ENCODE measurements around the gene RHOV. TPM values are rescaled to one million over a fixed set of nuclear protein-coding genes. Genes with fewer than 3 reads are reported as not detected.

Gene RHOV
- total and polyA plus RNA-seq, 10 of the 15 experiments (the other 5 are each of a cell fraction or from before 2014, with no cell fraction given): 0.24 to 39.3 (median 9.3) TPM

GRCh38 chr15:40831861-40832260, 42.2 kb downstream of the RHOV start:
- ChIA-PET RAD21 (ENCODE audit: unreplicated experiment) (no interaction called here), POLR2A (interaction anchor here (1.0 kb wide), 1 partner anchor 66 kb away, joined by 3 read pairs; no protein-coding TSS in a partner anchor), SMC1A (ENCODE audit: uncharacterized antibody, unreplicated experiment) (no interaction called here), CTCF (no interaction called here)
- Histone ChIP-seq H3K9ac (ENCODE audit: control insufficient read depth, insufficient read depth, low read length) (no peak overlapping the region), H3K4me1 (ENCODE audit: control insufficient read depth, insufficient read depth, low read length) (no peaks in the 10 kb centered on the region), H2AFZ (ENCODE audit: control insufficient read depth, low read depth, low read length) (no peak overlapping the region), H3K79me2 (ENCODE audit: control insufficient read depth, insufficient read depth, low read length) (no peaks in the 10 kb centered on the region), H3K4me2 (ENCODE audit: control insufficient read depth, insufficient read depth) (no peak overlapping the region), H3K36me3 (ENCODE audit: control insufficient read depth in 2 of 2, insufficient read depth in 2 of 2, low read length in 1 of 2) (no peaks in the 10 kb centered on the region), H3K4me3 (no peak overlapping the region), H4K20me1 (ENCODE audit: control insufficient read depth, insufficient read depth) (no peaks in the 10 kb centered on the region), H3K27me3 (replicated peaks in 1 of 2; ENCODE audit: control insufficient read depth in 2 of 2, insufficient read depth in 2 of 2, low read length in 1 of 2) (no peaks in the 10 kb centered on the region), H3K27ac (ENCODE audit: control insufficient read depth, insufficient read depth) (no peak overlapping the region), H3K9me3 (replicated peaks; ENCODE audit: control insufficient read depth, insufficient read depth, low read length) (no peaks in the 10 kb centered on the region)
- in situ Hi-C loops (cut with MboI): no loop called here
- DNase-seq (ENCODE audit: low read depth, low spot score) (no peak), ATAC-seq (no peak), FAIRE-seq (no peak)
- BruUV-seq (replicated peaks): no TSS peak
- no peak for TF ChIP-seq NKRF (conservative IDR thresholded peaks at IDR 0.05)
- no peak for TF ChIP-seq DPF2 (IDR thresholded peaks at IDR 0.05)
- no peak for TF ChIP-seq RFX5 (IDR thresholded peaks at IDR 0.05; ENCODE audit: low read depth, low read length)
- no peak for TF ChIP-seq BMI1 (IDR thresholded peaks at IDR 0.05; ENCODE audit: borderline replicate concordance)
- TF ChIP-seq PRDM15 (CRISPR knock-in tag; IDR thresholded peaks at IDR 0.05): no peak
- no peak for TF ChIP-seq ASH2L (IDR thresholded peaks at IDR 0.05; ENCODE audit: borderline replicate concordance, low read depth)
- TF ChIP-seq RB1 (IDR thresholded peaks at IDR 0.05; ENCODE audit: borderline replicate concordance): no peak
- TF ChIP-seq TBL1XR1 (IDR thresholded peaks at IDR 0.05; ENCODE audit: low read depth, low read length): no peak
- TF ChIP-seq NR2C1 (IDR thresholded peaks at IDR 0.05): no peak
- TF ChIP-seq CHD1 (IDR thresholded peaks at IDR 0.05; ENCODE audit: low read depth, low read length): no peak
- 0% methylated on average over 1 of the region's 1 CpG for WGBS (ENCODE audit: insufficient coverage, insufficient replicate concordance, low lambda C conversion rate, missing lambda C conversion rate)
- intact Hi-C loops (cut with micrococcal nuclease; ENCODE audit: unreplicated experiment): no loop called here
